Measurements from ENCODE around the gene RNF223. TPM values are rescaled to one million over a fixed set of nuclear protein-coding genes. Genes with fewer than 3 reads are reported as not detected.

RNF223 gene
- total and polyA plus RNA-seq, 12 donors, result not detected

- H3K9me3 ChIP-seq, result no peaks in the 10 kb centered on the region
- ATAC-seq, result peak in 1 of 8 donors; percentile 6
- peaks cover 29 to 96% (median 75%) of the 10 kb centered on the region in 7 donors for H3K27me3 ChIP-seq
- H3K27ac ChIP-seq, result no peak overlapping the region
- H3K4me1 ChIP-seq, result peaks cover 8 to 43% (median 32%) of the 10 kb centered on the region in 9 donors
- 63 to 70% methylated on average over 24 of the region's 24 CpGs for WGBS, 2 donors
- no peak overlapping the region for H3K4me3 ChIP-seq
- DNase-seq, result no peak
- TF ChIP-seq CTCF (IDR thresholded peaks at IDR 0.05), result no peak
- intact Hi-C loops (cut with DNase I), result loop anchor here in 9 of 10 donors (1.0 to 10.0 kb wide), 7 partner anchors 30 to 81 kb away; partner anchors contain the start of genes PERM1 (in 4 of the 9) and ISG15 (in 1 of the 9)
- H3K36me3 ChIP-seq, result no peaks in the 10 kb centered on the region
These were observed 10.7 kb downstream of the RNF223 start for GRCh38 chr1:1063261-1063944.

- Histone ChIP-seq H3K9me3 (no peaks in the 10 kb centered on the region), H3K4me3 (no peak overlapping the region), H3K36me3 (no peaks in the 10 kb centered on the region), H3K27ac (no peak overlapping the region), H3K4me1 (peaks cover 4 to 38% (median 28%) of the 10 kb centered on the region in 9 donors), H3K27me3 (peaks cover 25 to 96% (median 74%) of the 10 kb centered on the region in 7 donors)
- ATAC-seq, result no peak
- DNase-seq, result no peak
- intact Hi-C loops (cut with DNase I), result loop anchor here in 9 of 10 donors (1.0 to 10.0 kb wide), 7 partner anchors 29 to 80 kb away; partner anchors contain the start of genes PERM1 (in 4 of the 9) and ISG15 (in 1 of the 9)
- TF ChIP-seq CTCF (IDR thresholded peaks at IDR 0.05), result no peak
- 18 to 24% methylated on average over 28 to 29 of the region's 29 CpGs for WGBS, 2 donors
These were observed 11.6 kb downstream of the RNF223 start for GRCh38 chr1:1062348-1063163.

- Histone ChIP-seq H3K27ac (no peak overlapping the region), H3K9me3 (no peaks in the 10 kb centered on the region), H3K4me1 (peaks cover 4 to 38% (median 28%) of the 10 kb centered on the region in 9 donors), H3K27me3 (peaks cover 22 to 96% (median 70%) of the 10 kb centered on the region in 7 donors), H3K4me3 (no peak overlapping the region), H3K36me3 (no peaks in the 10 kb centered on the region)
- no peak for DNase-seq
- intact Hi-C loops (cut with DNase I), result loop anchor here in 9 of 10 donors (2.0 to 10.0 kb wide), 5 partner anchors 45 to 80 kb away; partner anchors contain the start of genes PERM1 (in 4 of the 9) and ISG15 (in 1 of the 9)
- WGBS, 2 donors, result 47 to 51% methylated on average over 15 of the region's 18 CpGs
- TF ChIP-seq CTCF (IDR thresholded peaks at IDR 0.05), result no peak
- no peak for ATAC-seq
These were observed 12.3 kb downstream of the RNF223 start for GRCh38 chr1:1061682-1062345.

Measured in heart right ventricle (tissue), 16 donors.